Neural progenitor cell (in vitro differentiated cells): Measurements from ENCODE around the gene RET. TPM values are rescaled to one million over a fixed set of nuclear protein-coding genes. Genes with fewer than 3 reads are reported as not detected.

Experiments
- DNase-seq: peaks from one replicate; pipeline ENCODE4 v3.0.0-alpha.2; 2016; ENCODE audit warnings: low spot score
- H2AFZ ChIP-seq: fragments of 200-600 bp; sonication (generic); replicated peaks from 2 replicates; pipeline ENCODE4 v1.6.1; 2016; ENCODE audit warnings: antibody characterized with exemption
- H3F3A ChIP-seq: fragments of 200-600 bp; sonication (generic); 2 replicates; pipeline ENCODE4 v1.6.1; 2016; ENCODE audit warnings: antibody characterized with exemption, low read depth
- H3K27ac ChIP-seq: fragments of 200-600 bp; sonication (generic); 2 replicates; pipeline ENCODE4 v1.5.1; 2016; ENCODE audit warnings: mild to moderate bottlenecking
- H3K27me3 ChIP-seq: fragments of 200-600 bp; sonication (generic); 2 replicates; pipeline ENCODE4 v1.6.1; 2016; ENCODE audit warnings: mild to moderate bottlenecking, moderate library complexity
- H3K36me3 ChIP-seq: fragments of 200-600 bp; sonication (generic); 2 replicates; pipeline ENCODE4 v1.5.1; 2016
- H3K4me1 ChIP-seq: fragments of 200-600 bp; sonication (generic); 2 replicates; pipeline ENCODE4 v1.6.1; 2016; ENCODE audit warnings: mixed run types
- H3K4me2 ChIP-seq: fragments of 200-600 bp; sonication (generic); 2 replicates; pipeline ENCODE4 v1.6.1; 2016
- H3K4me3 ChIP-seq: fragments of 200-600 bp; sonication (generic); 2 replicates; pipeline ENCODE4 v1.5.1; 2016
- H3K79me2 ChIP-seq: fragments of 200-600 bp; sonication (generic); 2 replicates; pipeline ENCODE4 v1.6.1; 2016; ENCODE audit warnings: low read depth
- H3K9ac ChIP-seq: fragments of 200-600 bp; sonication (generic); 2 replicates; pipeline ENCODE4 v1.6.1; 2016
- H3K9me3 ChIP-seq: fragments of 200-600 bp; sonication (generic); 2 replicates; pipeline ENCODE4 v1.5.1; 2016; ENCODE audit warnings: low read depth
- H4K20me1 ChIP-seq: fragments of 200-600 bp; sonication (generic); 2 replicates; pipeline ENCODE4 v1.6.1; 2016; ENCODE audit warnings: low read depth
- H3K27ac Mint-ChIP-seq: 3 replicates; pipeline ENCODE4 v1.8.0; 2021; ENCODE audit warnings: mixed read lengths
- H3K27me3 Mint-ChIP-seq: 2 replicates; pipeline ENCODE4 v1.8.0; 2022; ENCODE audit warnings: low read depth, mild to moderate bottlenecking, inconsistent platforms, moderate library complexity, mixed read lengths; ENCODE audit not compliant: insufficient read depth
- H3K36me3 Mint-ChIP-seq: 3 replicates; pipeline ENCODE4 v1.8.0; 2021; ENCODE audit warnings: mixed read lengths
- H3K4me1 Mint-ChIP-seq: 3 replicates; pipeline ENCODE4 v1.8.0; 2021; ENCODE audit warnings: mixed read lengths
- H3K4me3 Mint-ChIP-seq: 3 replicates; pipeline ENCODE4 v1.8.0; 2021; ENCODE audit warnings: mild to moderate bottlenecking, moderate library complexity, mixed read lengths
- H3K9me3 Mint-ChIP-seq: 3 replicates; pipeline ENCODE4 v1.8.0; 2020; ENCODE audit warnings: mixed read lengths
- CTCF ChIP-seq: fragments of 200-600 bp; sonication (generic); IDR thresholded peaks from 2 replicates; pipeline ENCODE4 v1.5.1; 2017; ENCODE audit warnings: antibody characterized with exemption, mild to moderate bottlenecking
- EZH2 ChIP-seq: fragments of 200-600 bp; sonication (generic); IDR thresholded peaks from 2 replicates; pipeline ENCODE4 v1.6.1; 2017; ENCODE audit warnings: antibody characterized with exemption, mild to moderate bottlenecking, moderate library complexity
- EZH2phosphoT487 ChIP-seq: fragments of 200-600 bp; sonication (generic); IDR thresholded peaks from 2 replicates; pipeline ENCODE4 v1.6.1; 2017; ENCODE audit warnings: antibody characterized with exemption
- total RNA-seq: library from RNA; depleted of rRNA; stranded (reverse); fragments of >200 nt; gene quantifications from 2 replicates; pipeline ENCODE4 v1.2.3, GENCODE V29; 2015; ENCODE audit warnings: low replicate concordance

RET gene
- total RNA-seq, 1 donor from 2014 or later: 1.4 TPM

- Mint-ChIP-seq H3K9me3 (no peaks in the 10 kb centered on the region), H3K27me3 (peaks cover 34% of the 10 kb centered on the region), H3K36me3 (no peaks in the 10 kb centered on the region), H3K4me3 (no peak overlapping the region), H3K4me1 (peaks cover 3% of the 10 kb centered on the region), H3K27ac (no peak overlapping the region)
- H2AFZ ChIP-seq: no peak overlapping the region
- no peak overlapping the region for H3K9ac ChIP-seq
- H3K9me3 ChIP-seq: no peaks in the 10 kb centered on the region
- TF ChIP-seq CTCF: no peak
- no peak for TF ChIP-seq EZH2phosphoT487
- no peak for TF ChIP-seq EZH2
- H3K27me3 ChIP-seq: peaks cover 43% of the 10 kb centered on the region
- H3K4me2 ChIP-seq: no peak overlapping the region
- H4K20me1 ChIP-seq: peaks cover 8% of the 10 kb centered on the region
- H3K79me2 ChIP-seq: no peaks in the 10 kb centered on the region
- H3K27ac ChIP-seq: no peak overlapping the region
- H3K4me3 ChIP-seq: no peak overlapping the region
- peaks cover 17% of the 10 kb centered on the region for H3F3A ChIP-seq
- H3K4me1 ChIP-seq: no peaks in the 10 kb centered on the region
- H3K36me3 ChIP-seq: no peaks in the 10 kb centered on the region
- no peak for DNase-seq
These were observed 3.1 kb upstream of the RET start for GRCh38 chr10:43073721-43074120.

GRCh38 chr10:43074409-43074808 lies 2.5 kb upstream of the RET start:
- no peaks in the 10 kb centered on the region for H3K9me3 ChIP-seq
- peaks cover 50% of the 10 kb centered on the region for H3K27me3 ChIP-seq
- H4K20me1 ChIP-seq: peaks cover 9% of the 10 kb centered on the region
- Mint-ChIP-seq H3K4me1 (peaks cover 5% of the 10 kb centered on the region), H3K9me3 (no peaks in the 10 kb centered on the region), H3K36me3 (no peaks in the 10 kb centered on the region), H3K27ac (no peak overlapping the region), H3K27me3 (peaks cover 36% of the 10 kb centered on the region), H3K4me3 (no peak overlapping the region)
- H3K27ac ChIP-seq: no peak overlapping the region
- no peak overlapping the region for H3K9ac ChIP-seq
- no peak overlapping the region for H3K4me3 ChIP-seq
- no peak for TF ChIP-seq CTCF
- TF ChIP-seq EZH2: no peak
- peaks cover 17% of the 10 kb centered on the region for H3F3A ChIP-seq
- H3K4me1 ChIP-seq: no peaks in the 10 kb centered on the region
- no peaks in the 10 kb centered on the region for H3K79me2 ChIP-seq
- DNase-seq: no peak
- H3K36me3 ChIP-seq: no peaks in the 10 kb centered on the region
- no peak overlapping the region for H3K4me2 ChIP-seq
- H2AFZ ChIP-seq: no peak overlapping the region

GRCh38 chr10:43074827-43075611 lies 1.9 kb upstream of the RET start:
- no peak overlapping the region for H2AFZ ChIP-seq
- no peak overlapping the region for H3K4me3 Mint-ChIP-seq
- no peak overlapping the region for H3K4me2 ChIP-seq
- H3K4me1 ChIP-seq: no peaks in the 10 kb centered on the region
- H3K36me3 ChIP-seq: no peaks in the 10 kb centered on the region
- H3K27me3 ChIP-seq: peaks cover 53% of the 10 kb centered on the region
- H3K9me3 Mint-ChIP-seq: no peaks in the 10 kb centered on the region
- H3K79me2 ChIP-seq: no peaks in the 10 kb centered on the region
- H3K9me3 ChIP-seq: no peaks in the 10 kb centered on the region
- no peak overlapping the region for H3K27ac ChIP-seq
- no peaks in the 10 kb centered on the region for H3K36me3 Mint-ChIP-seq
- H3F3A ChIP-seq: peaks cover 17% of the 10 kb centered on the region
- no peak overlapping the region for H3K4me3 ChIP-seq
- H3K9ac ChIP-seq: no peak overlapping the region
- H3K27ac Mint-ChIP-seq: no peak overlapping the region
- TF ChIP-seq EZH2phosphoT487 (no peak), EZH2 (no peak), CTCF (no peak)
- peaks cover 9% of the 10 kb centered on the region for H4K20me1 ChIP-seq
- H3K27me3 Mint-ChIP-seq: peaks cover 39% of the 10 kb centered on the region
- no peak for DNase-seq
- H3K4me1 Mint-ChIP-seq: peaks cover 5% of the 10 kb centered on the region
